ENCODE measurements around the gene MBNL2.

Gene MBNL2

DNA sequence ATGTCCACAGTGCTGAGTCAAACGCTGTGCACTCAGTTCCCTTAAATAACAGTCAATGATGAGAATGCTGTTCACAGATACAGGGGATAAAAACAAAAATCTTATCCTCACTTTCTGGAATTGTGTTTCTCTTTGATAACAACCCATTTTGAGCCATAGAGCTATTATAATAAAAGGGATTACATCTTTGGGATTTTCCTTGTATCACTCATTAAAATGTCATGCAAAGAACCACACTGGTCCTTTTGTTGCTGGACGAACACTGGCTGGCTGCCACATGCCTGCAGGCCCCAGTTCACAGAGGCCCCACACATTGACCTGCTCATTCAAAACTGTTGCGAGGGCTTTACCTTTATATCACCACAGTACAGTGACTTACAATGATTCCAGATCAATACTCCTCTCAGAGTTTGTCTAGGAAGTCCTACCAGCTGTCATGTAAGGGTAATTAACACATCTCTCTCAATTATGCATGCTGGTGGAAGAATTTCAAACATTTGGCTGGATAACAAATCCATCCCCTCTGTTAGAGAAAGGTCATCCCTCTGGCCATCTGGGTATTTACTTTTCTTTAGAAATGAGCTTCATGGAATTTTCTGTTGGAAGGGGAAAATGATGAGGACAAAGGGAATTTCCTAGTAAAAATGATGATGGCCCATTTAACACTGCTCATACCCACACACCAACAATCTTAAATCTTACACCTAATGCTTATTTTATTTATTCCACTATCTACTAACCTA lies 85.9 kb downstream of the MBNL2 start:
- no peak overlapping the region for H3K4me3 ChIP-seq (ENCODE audit: low read length)
- DNase-seq (ENCODE audit: low read depth), result peak; percentile 52
- TF ChIP-seq, protein P1, sequence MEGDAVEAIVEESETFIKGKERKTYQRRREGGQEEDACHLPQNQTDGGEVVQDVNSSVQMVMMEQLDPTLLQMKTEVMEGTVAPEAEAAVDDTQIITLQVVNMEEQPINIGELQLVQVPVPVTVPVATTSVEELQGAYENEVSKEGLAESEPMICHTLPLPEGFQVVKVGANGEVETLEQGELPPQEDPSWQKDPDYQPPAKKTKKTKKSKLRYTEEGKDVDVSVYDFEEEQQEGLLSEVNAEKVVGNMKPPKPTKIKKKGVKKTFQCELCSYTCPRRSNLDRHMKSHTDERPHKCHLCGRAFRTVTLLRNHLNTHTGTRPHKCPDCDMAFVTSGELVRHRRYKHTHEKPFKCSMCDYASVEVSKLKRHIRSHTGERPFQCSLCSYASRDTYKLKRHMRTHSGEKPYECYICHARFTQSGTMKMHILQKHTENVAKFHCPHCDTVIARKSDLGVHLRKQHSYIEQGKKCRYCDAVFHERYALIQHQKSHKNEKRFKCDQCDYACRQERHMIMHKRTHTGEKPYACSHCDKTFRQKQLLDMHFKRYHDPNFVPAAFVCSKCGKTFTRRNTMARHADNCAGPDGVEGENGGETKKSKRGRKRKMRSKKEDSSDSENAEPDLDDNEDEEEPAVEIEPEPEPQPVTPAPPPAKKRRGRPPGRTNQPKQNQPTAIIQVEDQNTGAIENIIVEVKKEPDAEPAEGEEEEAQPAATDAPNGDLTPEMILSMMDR (IDR thresholded peaks at IDR 0.05; ENCODE audit: insufficient read depth, low read depth, low read length, missing control alignments), result no peak

DNA sequence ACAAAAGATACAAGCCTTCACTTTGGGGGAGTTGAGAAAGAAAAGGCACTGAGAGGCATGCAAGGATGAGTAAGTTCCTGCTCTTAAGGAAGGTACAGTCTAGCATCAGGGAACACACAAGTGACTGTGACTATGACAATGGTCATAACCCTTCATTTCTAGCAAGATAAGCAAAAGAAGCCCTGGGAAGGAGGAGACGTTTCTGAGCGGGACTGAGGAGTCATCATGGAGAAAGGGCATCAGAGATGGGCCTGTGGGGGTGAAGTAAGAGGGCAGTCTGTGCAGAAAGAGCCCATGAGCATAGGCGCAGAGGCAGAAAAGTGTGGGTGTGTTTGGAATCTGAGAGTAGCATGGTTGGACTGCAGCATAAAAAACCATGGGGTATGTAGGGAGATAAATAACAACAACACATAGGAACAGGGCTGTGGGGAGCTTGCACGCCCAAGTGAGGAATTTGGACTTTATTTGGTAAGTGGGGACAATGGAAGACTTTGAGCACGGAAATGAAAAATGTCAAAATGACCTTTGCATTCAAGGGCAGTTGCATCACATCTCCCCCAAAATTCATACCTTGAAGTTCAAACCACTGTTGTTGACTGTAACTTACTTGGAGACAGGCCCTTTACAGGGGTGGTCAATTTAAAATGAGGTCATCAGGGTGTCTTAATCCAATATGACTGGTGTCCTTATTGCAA lies 86.7 kb downstream of the MBNL2 start:
- H3K4me3 ChIP-seq (ENCODE audit: low read length), result no peak overlapping the region
- no peak for DNase-seq (ENCODE audit: low read depth)
- TF ChIP-seq, protein P1 (IDR thresholded peaks at IDR 0.05; ENCODE audit: insufficient read depth, low read depth, low read length, missing control alignments), result no peak

DNA sequence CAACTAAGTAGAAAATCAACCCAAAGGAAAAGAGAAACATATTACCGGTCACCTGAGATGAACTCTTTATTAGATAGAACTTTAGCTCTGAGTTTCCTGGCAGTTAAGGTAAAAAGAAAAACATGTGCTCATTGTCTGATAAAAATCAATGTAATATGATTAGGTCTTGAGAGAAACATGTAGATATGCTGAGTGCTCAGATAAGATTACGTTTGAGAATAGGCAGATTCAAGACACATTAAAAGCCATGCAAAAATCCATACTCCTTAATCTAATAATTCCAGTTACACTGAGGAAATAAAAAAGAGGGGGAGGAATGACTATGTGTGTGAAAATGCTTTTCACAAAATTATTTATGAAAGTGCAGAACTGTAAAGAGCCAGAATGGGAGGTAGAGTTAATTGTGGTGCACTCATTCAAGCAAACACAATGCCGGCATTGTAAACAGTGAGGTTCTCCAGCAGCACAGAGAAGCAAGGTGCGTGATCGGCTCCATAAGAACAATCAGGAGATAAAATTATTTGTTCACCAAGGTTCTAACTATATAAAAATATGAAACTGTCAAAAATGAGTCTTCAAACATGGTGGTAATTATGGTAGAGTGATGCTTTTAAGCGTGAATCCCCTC lies 88.8 kb downstream of the MBNL2 start:
- no peak overlapping the region for H3K4me3 ChIP-seq (ENCODE audit: low read length)
- DNase-seq (ENCODE audit: low read depth), result no peak
- TF ChIP-seq, protein P1 (IDR thresholded peaks at IDR 0.05; ENCODE audit: insufficient read depth, low read depth, low read length, missing control alignments), result no peak

DNA sequence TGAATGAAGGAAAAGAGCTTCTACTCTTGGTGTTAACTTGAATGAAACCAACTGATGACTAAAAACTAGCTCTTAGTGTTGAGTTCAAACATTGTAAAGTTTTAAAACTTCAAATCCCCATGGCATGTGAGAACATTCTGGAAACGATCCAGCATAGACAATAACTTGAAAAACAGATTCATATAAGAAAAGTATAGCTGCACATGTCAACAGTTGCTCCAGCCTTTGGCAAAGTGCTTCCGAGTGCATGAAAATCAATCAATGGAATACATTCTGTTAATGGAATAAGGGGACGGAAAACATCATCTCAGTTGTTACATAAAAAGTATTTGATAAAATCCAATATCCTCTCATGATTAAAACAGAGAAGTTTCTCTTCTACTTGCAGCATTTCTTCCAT lies 89.8 kb downstream of the MBNL2 start:
- H3K4me3 ChIP-seq (ENCODE audit: low read length), result no peak overlapping the region
- no peak for DNase-seq (ENCODE audit: low read depth)
- TF ChIP-seq, protein P1 (IDR thresholded peaks at IDR 0.05; ENCODE audit: insufficient read depth, low read depth, low read length, missing control alignments), result no peak

DNA sequence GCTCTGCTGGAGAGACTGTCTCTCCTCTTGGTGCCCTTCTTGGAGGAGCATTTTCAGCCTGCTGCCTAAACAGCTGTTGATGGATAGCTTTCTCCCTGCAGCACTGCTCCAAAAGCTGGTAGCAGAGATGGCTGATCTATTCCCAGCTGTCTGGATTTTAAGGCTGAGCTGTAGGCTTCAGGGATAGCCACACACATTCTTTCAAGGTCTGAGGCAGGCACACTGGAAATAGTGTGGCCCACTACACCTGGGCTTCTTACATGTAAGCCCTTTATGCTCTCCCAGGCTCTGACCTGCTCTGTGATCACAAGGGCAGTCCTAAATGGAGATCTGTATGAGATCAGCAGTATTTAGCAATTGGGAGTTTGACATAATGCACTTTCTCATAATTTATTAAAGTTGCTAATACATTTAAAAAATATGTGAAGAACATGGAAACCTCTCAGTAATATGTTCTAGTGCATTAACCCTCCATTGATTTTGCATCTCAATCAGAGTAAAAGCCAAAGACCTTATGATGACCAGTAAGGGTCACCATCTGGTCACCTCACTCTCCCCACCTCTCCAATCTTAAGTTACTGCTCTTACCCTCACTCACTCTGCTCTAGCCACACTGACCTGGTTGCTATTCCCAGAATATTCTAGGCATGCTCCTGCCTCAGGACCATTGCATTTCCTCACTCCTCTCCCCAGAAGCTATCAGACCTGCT lies 91.6 kb downstream of the MBNL2 start:
- TF ChIP-seq, protein P1 (IDR thresholded peaks at IDR 0.05; ENCODE audit: insufficient read depth, low read depth, low read length, missing control alignments), result no peak
- DNase-seq (ENCODE audit: low read depth), result no peak
- no peak overlapping the region for H3K4me3 ChIP-seq (ENCODE audit: low read length)

DNA sequence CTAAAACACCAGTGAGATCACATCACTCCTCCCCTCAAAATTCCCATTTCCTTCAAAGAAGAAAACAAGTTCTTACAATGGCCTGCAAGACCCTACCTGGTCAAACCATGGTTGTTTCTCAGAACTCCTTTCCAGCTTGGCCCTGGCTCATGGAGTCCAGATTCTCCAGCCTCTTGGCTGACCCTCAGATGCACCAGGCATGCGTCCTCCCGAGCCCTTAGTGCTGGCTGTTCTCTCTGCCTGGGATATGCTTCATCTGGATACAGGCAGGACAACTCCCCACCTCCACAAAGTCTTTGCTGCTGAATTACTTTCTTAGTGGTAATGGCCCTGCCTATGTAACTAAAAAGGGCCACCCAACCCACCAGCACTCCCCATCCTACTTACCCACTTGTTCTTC lies 94.3 kb downstream of the MBNL2 start:
- H3K4me3 ChIP-seq (ENCODE audit: low read length), result no peak overlapping the region
- TF ChIP-seq, protein P1 (IDR thresholded peaks at IDR 0.05; ENCODE audit: insufficient read depth, low read depth, low read length, missing control alignments), result no peak
- DNase-seq (ENCODE audit: low read depth), result no peak
